ENCODE data around the gene CYP2J2.

Gene CYP2J2

DNA sequence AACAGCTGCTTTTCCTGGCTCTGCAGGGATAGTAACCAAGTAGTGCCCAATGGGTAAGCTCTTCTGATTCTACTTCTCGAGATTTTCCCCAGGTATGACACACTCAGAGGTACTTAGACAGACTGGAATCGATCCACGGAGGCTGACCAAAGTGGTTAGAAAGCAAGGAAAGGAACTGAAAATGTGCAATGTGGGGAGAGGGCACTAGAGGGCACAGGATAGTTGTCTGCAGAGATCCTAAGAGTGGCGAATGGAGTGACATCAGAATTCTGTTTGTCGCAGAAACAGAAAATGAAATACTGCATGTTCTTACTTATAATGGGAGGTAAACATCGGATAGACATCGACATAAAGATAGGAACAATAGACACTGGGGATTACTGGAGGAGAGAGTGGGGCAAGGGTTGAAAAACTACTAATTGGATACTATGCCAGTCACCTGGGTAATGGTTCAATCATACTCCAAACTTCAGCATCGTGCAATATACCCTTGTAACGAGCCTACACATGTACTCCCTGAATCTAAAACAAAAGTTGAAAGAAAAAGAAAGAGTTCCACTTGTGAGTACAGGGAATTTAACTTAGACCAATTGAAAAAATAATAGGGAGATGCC, 23.3 kb downstream of the CYP2J2 start:
- Mint-ChIP-seq H3K4me1 (ENCODE audit: low read depth) (no peaks in the 10 kb centered on the region), H3K27ac (no peak overlapping the region), H3K27me3 (ENCODE audit: low read depth) (no peaks in the 10 kb centered on the region), H3K36me3 (ENCODE audit: low read depth) (no peaks in the 10 kb centered on the region), H3K4me3 (no peak overlapping the region), H3K9me3 (no peaks in the 10 kb centered on the region)

DNA sequence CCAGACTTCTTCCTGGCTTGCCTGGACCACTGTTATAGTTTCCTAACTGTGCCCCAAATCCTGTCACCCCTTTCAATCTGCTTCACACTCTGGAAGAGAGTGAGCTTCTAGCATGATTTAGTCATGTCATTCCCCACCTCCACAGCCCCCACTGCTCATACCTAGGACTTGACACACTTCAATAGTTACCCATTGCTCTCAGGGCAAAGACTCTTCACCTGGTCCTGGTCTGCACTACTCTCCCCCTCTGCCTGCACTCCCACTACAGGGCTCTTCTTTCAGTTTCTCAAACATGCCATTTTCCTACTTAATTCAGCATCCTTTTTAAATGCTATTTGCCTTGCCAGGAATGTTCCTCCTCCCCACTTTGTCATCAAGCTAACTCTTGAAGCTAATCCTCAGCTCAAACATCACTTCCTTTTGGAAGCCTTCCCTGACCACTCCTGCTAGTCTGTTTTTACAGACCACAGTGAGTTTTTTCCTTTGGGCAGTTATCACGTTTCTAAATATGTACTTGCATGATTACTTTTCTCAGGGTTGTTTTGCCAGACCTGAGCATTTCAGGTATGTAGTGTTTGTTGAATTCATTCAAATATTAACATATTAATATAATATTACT, 24.7 kb downstream of the CYP2J2 start:
- Mint-ChIP-seq H3K36me3 (ENCODE audit: low read depth) (no peaks in the 10 kb centered on the region), H3K27ac (no peak overlapping the region), H3K27me3 (ENCODE audit: low read depth) (no peaks in the 10 kb centered on the region), H3K4me1 (ENCODE audit: low read depth) (no peaks in the 10 kb centered on the region), H3K4me3 (no peak overlapping the region), H3K9me3 (no peaks in the 10 kb centered on the region)

DNA sequence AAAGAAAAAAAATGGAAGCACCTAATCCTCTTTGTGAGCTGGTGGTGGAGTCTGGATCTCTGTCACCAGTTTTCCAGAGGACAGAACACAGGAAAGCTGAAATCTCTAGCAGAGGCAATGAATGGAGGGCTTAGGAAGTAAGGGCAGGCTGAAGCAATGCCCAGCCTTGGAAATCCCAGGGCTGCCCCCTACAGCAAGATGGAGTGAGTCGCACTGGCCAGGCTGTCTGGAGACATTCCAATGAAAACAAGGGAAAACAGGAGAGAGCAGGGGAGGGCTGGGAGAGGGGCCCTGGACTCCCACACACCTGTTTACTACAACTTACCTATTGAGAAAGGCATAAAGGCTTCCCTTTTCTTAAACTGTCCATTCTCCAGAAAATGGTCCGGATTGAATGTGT, 25.9 kb downstream of the CYP2J2 start:
- Mint-ChIP-seq H3K4me3 (no peak overlapping the region), H3K27ac (no peak overlapping the region), H3K27me3 (ENCODE audit: low read depth) (no peaks in the 10 kb centered on the region), H3K9me3 (no peaks in the 10 kb centered on the region), H3K4me1 (ENCODE audit: low read depth) (no peaks in the 10 kb centered on the region), H3K36me3 (ENCODE audit: low read depth) (no peaks in the 10 kb centered on the region)

DNA sequence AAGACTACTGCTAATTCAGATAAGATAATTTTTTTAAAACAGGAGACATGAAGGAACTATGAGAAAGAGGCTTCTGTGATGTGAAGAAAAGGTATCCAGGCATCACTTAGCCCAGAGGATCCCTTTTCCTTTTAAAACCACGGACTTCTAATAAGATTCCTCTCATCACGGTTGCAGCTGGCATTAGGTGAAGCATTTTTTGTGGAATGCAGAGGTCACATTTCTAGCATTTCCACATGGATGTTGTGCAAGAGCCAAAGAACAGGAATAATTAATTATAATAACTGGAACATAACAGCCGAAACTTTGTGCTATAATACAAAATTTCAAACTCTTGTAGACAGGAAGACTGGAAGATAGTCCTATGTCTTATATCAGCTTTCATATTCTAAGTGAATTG, 27.6 kb downstream of the CYP2J2 start:
- H3K27me3 Mint-ChIP-seq (ENCODE audit: low read depth): no peaks in the 10 kb centered on the region
- H3K9me3 Mint-ChIP-seq: no peaks in the 10 kb centered on the region
- H3K36me3 Mint-ChIP-seq (ENCODE audit: low read depth): no peaks in the 10 kb centered on the region
- H3K4me1 Mint-ChIP-seq (ENCODE audit: low read depth): no peaks in the 10 kb centered on the region
- H3K4me3 Mint-ChIP-seq: no peak overlapping the region
- no peak overlapping the region for H3K27ac Mint-ChIP-seq

DNA sequence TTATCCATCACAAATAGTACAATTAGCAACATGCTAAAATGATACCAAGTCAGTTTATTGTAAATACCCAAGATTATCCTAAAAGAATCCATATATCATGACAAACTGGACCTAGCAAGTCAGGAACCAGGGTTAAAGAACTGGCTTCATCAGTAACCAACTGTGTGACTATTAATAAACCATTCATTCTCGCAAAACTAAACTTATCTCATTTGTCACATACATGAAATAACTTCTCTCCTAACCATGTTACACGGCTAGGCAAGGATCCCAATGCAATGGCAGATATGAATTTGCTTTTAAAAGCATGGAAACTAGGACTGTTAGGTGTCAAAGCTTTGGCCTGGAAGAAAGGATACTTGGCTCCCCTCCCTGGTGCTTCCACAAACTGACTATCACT, 29.4 kb downstream of the CYP2J2 start:
- Mint-ChIP-seq H3K27me3 (ENCODE audit: low read depth) (no peaks in the 10 kb centered on the region), H3K9me3 (no peaks in the 10 kb centered on the region), H3K36me3 (ENCODE audit: low read depth) (no peaks in the 10 kb centered on the region), H3K4me3 (no peak overlapping the region), H3K4me1 (ENCODE audit: low read depth) (peaks cover 9% of the 10 kb centered on the region), H3K27ac (no peak overlapping the region)

DNA sequence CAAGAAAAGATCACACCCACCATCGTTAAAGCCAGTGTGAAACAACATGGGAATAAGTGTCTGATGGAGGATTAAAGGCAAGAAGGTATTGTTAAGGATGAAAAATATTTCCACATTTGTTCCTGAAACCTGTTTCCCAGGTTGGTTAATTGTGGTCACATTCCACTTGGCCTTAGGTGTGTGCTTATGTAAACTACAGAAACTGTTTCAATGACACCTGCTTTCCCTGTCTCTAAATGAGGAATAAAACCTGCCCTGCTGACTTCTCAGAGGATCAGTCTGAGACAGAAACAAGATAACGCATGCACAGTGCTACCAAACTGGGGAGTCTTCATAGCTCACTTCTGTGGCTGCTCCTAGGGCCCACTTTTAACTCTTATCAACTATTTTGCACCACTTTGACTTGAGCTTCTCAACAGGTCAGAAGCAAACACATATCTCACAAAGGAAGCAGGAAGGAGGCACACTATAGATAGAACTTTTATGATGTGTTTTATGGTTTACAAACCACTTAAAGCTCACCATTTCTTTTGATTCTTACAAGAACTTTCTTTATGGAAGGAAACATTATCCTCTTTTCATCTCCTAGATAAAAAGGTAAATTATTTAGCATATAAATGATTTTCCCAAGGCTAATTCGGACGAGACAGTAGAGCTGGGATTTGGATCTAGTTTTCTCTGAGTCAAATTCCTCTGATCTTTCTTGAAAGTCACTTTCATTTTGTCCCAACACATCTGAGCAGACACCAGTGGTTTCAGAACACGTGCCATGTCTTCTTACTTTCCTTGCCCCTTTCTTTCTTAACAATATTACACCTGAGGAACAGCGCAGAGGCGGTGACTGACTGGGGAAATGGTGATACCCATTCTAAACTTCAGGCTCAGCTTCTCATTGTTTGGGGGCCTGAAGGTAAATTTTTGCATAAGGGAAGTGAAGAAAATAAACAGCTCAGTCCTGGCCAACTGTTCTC, 33.4 kb downstream of the CYP2J2 start:
- Mint-ChIP-seq H3K4me1 (ENCODE audit: low read depth) (peaks cover 9% of the 10 kb centered on the region), H3K36me3 (ENCODE audit: low read depth) (no peaks in the 10 kb centered on the region), H3K27ac (no peak overlapping the region), H3K4me3 (no peak overlapping the region), H3K27me3 (ENCODE audit: low read depth) (no peaks in the 10 kb centered on the region), H3K9me3 (peaks cover 17% of the 10 kb centered on the region)

DNA sequence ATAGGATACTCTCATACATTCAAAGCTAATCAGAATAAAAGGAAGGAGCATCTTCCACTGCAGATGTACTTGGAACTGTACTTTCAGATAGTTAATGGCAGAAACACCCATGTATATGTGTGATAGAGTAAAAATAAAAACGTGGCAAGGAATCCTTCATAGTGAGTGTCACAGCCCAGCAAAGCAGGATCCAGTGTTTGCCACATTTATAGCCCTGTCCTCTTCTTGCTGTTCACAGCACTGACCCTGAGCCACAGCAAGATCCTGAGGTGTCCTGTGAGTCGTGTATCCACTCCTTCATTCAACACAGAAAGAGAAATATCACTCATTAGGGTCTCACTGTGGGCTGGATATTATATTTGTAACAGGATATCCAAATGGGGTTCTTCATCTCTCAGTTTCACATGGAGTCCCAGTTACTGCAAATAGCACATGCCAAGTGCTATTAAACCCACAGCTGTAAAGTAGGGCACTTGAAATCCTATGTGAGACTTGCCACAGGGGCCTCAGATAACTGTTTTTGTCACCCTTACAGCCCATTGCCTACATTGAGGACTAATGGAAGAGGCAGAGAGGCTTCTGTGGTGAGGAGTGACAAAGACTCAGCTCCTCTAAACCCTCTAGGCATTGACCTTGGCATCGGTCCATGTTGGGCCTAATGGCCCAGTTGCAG, 41.3 kb downstream of the CYP2J2 start:
- Mint-ChIP-seq H3K27ac (no peak overlapping the region), H3K36me3 (ENCODE audit: low read depth) (no peaks in the 10 kb centered on the region), H3K4me1 (ENCODE audit: low read depth) (no peaks in the 10 kb centered on the region), H3K9me3 (peaks cover 7% of the 10 kb centered on the region), H3K4me3 (no peak overlapping the region), H3K27me3 (ENCODE audit: low read depth) (peaks cover 6% of the 10 kb centered on the region)

DNA sequence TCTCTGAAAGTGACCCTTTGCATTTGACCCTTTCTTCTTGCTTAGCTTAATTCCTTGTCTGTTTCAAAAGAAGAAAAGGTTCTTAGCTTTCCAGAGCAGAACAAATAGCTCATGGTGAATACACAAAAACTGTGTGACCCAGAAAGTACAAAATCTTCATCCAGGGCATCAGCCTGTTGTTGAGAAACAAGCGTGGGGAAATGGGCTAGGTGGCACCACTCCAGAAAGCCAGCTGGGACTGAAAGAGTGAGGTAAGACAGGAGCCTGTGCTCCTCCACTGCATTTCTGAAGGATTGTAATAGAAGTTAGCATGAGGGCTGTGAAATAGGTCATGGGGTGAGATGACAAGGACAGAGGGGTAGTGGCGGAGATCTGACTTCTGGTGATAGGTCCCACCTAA, 45.8 kb downstream of the CYP2J2 start:
- Mint-ChIP-seq H3K27ac (no peak overlapping the region), H3K9me3 (peaks cover 11% of the 10 kb centered on the region), H3K4me3 (no peak overlapping the region), H3K36me3 (ENCODE audit: low read depth) (peaks cover 3% of the 10 kb centered on the region), H3K4me1 (ENCODE audit: low read depth) (no peaks in the 10 kb centered on the region), H3K27me3 (ENCODE audit: low read depth) (peaks cover 6% of the 10 kb centered on the region)

DNA sequence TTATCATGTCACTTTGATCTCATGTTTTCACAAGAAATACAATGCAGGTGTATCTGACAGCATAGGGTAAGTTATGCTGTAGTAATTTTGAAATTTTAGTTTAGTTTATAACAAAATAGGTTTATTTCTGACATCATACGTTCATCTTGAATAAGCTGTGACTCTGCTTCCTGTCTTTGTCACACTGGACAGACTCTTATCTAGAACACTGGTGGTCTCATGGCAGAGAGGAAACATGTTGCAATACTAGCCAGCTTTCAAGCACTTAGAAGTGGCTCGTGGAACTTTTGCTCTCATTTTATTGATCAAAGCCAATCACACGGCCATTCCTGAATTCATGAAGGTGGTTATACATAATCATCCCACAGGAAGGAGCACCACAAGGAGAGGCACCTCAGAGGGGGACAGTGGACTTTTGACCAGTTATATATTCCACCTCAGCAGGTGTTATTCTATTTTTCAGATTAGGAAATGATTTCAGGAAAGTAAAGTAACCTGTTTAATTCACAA, 46.5 kb downstream of the CYP2J2 start:
- peaks cover 6% of the 10 kb centered on the region for H3K27me3 Mint-ChIP-seq (ENCODE audit: low read depth)
- H3K4me1 Mint-ChIP-seq (ENCODE audit: low read depth): no peaks in the 10 kb centered on the region
- no peak overlapping the region for H3K27ac Mint-ChIP-seq
- peaks cover 3% of the 10 kb centered on the region for H3K36me3 Mint-ChIP-seq (ENCODE audit: low read depth)
- no peak overlapping the region for H3K4me3 Mint-ChIP-seq
- H3K9me3 Mint-ChIP-seq: peaks cover 11% of the 10 kb centered on the region

DNA sequence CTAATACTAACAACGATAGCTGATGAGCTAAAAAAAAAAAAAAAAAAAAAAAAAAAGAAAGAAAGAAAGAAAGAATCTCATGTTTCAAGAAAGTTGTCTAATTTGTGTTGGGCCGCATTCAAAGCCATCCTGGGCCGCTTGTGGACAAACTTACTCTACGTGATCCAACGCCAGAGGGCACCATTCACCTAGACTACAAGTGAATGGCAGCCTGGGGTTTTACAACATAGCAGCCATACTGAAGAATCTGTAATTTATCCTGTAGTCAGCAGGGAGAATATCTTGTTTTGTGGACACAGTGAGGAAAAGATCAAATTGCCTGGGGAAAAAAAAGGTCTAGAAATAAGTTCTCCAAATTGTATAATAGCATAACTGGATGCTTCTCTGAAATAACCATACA, 47.0 kb downstream of the CYP2J2 start:
- H3K27me3 Mint-ChIP-seq (ENCODE audit: low read depth): peaks cover 6% of the 10 kb centered on the region
- H3K27ac Mint-ChIP-seq: no peak overlapping the region
- H3K9me3 Mint-ChIP-seq: peaks cover 11% of the 10 kb centered on the region
- no peaks in the 10 kb centered on the region for H3K4me1 Mint-ChIP-seq (ENCODE audit: low read depth)
- H3K36me3 Mint-ChIP-seq (ENCODE audit: low read depth): peaks cover 3% of the 10 kb centered on the region
- no peak overlapping the region for H3K4me3 Mint-ChIP-seq

DNA sequence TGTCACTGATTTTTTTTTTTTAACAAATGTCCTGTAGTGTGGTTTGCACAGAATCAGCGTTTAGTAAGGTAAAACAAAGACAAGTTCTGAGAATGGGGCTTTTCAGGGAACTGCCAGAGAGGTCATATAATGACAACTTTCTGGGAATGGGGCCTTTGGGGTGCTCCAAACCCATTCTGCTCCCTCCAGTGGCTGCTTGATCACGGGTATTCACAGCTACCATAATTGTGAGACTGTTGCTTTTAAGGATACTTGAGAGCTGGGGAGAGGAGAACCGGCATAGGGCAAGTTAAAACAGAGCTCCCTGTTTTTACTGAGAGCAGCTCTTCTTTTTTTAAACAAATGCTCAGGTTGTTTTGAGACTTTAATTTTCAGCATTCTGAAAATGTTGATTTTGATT, 48.2 kb downstream of the CYP2J2 start:
- H3K9me3 Mint-ChIP-seq: peaks cover 11% of the 10 kb centered on the region
- no peak overlapping the region for H3K27ac Mint-ChIP-seq
- H3K36me3 Mint-ChIP-seq (ENCODE audit: low read depth): peaks cover 3% of the 10 kb centered on the region
- H3K4me1 Mint-ChIP-seq (ENCODE audit: low read depth): no peaks in the 10 kb centered on the region
- no peak overlapping the region for H3K4me3 Mint-ChIP-seq
- H3K27me3 Mint-ChIP-seq (ENCODE audit: low read depth): peaks cover 6% of the 10 kb centered on the region

DNA sequence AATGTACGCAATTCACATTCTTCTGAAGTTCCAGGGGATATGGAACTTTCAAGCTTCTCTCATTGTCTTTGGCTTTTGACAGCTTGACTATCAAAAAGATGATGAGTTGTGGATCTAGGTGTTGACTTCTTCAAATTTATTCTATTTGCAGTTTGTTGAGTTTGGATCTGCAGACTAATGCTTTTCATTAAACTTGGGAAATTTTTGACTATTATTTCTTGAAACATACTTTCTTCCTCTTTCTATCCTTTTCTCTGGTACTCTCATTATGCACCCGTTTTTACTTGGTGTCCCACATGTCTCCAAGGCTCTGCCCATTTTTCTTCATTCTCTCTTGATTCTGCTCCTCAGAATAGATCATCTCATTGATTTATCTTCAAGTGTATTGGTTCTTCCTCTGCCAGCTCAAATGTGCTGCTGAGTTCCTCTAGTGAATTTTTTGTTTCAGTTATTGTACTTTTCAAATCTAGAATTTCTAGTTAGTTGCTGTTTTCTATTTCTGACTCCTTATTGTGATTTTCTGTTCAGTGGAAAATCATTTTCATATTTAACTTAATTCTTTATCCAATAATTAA, 49.4 kb downstream of the CYP2J2 start:
- H3K4me1 Mint-ChIP-seq (ENCODE audit: low read depth): no peaks in the 10 kb centered on the region
- peaks cover 11% of the 10 kb centered on the region for H3K9me3 Mint-ChIP-seq
- H3K36me3 Mint-ChIP-seq (ENCODE audit: low read depth): peaks cover 3% of the 10 kb centered on the region
- H3K27me3 Mint-ChIP-seq (ENCODE audit: low read depth): no peaks in the 10 kb centered on the region
- H3K27ac Mint-ChIP-seq: no peak overlapping the region
- H3K4me3 Mint-ChIP-seq: no peak overlapping the region

DNA sequence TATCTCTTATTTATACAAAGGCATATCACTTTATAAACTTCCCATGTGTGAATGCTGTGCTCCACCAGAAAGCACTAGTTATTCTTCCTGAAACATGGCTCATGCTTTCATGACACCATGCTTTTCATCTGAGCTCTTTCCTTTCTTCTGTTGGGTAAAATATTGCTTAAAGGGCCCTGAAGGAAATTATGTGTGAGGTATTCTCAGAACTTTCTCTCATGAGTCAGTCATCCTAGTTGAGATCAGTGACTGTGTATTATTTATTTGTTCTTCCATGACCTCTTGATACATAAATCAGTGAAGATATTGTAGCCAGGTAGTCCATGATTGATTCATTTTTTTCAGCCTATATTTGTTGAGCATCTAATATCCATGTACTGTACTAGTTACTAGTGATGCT, 54.8 kb downstream of the CYP2J2 start:
- Mint-ChIP-seq H3K4me3 (no peak overlapping the region), H3K27ac (no peak overlapping the region), H3K9me3 (peaks cover under 1% of the 10 kb centered on the region), H3K27me3 (ENCODE audit: low read depth) (no peaks in the 10 kb centered on the region), H3K4me1 (ENCODE audit: low read depth) (no peaks in the 10 kb centered on the region), H3K36me3 (ENCODE audit: low read depth) (no peaks in the 10 kb centered on the region)

DNA sequence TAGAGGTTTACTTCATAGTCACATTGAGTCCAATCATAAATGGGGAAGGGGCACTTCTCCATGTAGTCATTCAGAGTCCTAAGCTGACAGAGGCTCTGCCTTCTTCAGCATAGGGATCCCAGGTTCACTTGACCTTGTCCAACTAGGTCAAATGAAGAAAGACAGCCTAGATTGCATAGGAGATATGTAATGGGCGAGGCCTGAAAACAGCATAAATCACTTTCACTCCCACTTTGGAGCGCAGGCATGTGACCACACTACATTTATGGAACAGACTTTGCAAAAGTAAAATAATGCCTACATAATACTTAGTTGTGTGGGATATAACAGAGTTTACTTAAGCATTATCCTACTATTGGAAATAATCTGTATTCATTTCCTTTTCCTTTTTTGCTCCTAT, 60.1 kb downstream of the CYP2J2 start:
- Mint-ChIP-seq H3K4me3 (no peak overlapping the region), H3K36me3 (ENCODE audit: low read depth) (no peaks in the 10 kb centered on the region), H3K27ac (no peak overlapping the region), H3K27me3 (ENCODE audit: low read depth) (no peaks in the 10 kb centered on the region), H3K9me3 (no peaks in the 10 kb centered on the region), H3K4me1 (ENCODE audit: low read depth) (no peaks in the 10 kb centered on the region)
